Stimulated activated effector memory CD8-positive, alpha-beta T cell treated with anti-CD3 and anti-CD28 coated beads, Interleukin-12 subunit alpha, Interleukin-12 subunit beta, amount 100 ng/mL, for 72 hours (primary cell): ENCODE data around the gene RGN.

Source experiments
- ATAC-seq: fragments of 150-1000 bp; cut with Tn5 transposase; 2 replicates; pipeline ENCODE4 v1.10.0; 2021
- DNase-seq, 2 donors: peaks; one replicate each; pipeline ENCODE4 v3.0.0; 2021 to 2022; ENCODE audit warnings: low spot score in 2 of 2
- H3K27ac Mint-ChIP-seq: one replicate; pipeline ENCODE4 v1.8.0; 2022; ENCODE audit warnings: mild to moderate bottlenecking, mixed read lengths
- H3K36me3 Mint-ChIP-seq: one replicate; pipeline ENCODE4 v1.8.0; 2022; ENCODE audit warnings: mild to moderate bottlenecking, mixed read lengths
- H3K4me1 Mint-ChIP-seq: one replicate; pipeline ENCODE4 v1.8.0; 2022; ENCODE audit warnings: mixed read lengths
- H3K4me3 Mint-ChIP-seq: one replicate; pipeline ENCODE4 v1.8.0; 2022; ENCODE audit warnings: mild to moderate bottlenecking, mixed read lengths
- H3K9me3 Mint-ChIP-seq: one replicate; pipeline ENCODE4 v1.8.0; 2022; ENCODE audit warnings: mixed read lengths

Gene RGN

DNA sequence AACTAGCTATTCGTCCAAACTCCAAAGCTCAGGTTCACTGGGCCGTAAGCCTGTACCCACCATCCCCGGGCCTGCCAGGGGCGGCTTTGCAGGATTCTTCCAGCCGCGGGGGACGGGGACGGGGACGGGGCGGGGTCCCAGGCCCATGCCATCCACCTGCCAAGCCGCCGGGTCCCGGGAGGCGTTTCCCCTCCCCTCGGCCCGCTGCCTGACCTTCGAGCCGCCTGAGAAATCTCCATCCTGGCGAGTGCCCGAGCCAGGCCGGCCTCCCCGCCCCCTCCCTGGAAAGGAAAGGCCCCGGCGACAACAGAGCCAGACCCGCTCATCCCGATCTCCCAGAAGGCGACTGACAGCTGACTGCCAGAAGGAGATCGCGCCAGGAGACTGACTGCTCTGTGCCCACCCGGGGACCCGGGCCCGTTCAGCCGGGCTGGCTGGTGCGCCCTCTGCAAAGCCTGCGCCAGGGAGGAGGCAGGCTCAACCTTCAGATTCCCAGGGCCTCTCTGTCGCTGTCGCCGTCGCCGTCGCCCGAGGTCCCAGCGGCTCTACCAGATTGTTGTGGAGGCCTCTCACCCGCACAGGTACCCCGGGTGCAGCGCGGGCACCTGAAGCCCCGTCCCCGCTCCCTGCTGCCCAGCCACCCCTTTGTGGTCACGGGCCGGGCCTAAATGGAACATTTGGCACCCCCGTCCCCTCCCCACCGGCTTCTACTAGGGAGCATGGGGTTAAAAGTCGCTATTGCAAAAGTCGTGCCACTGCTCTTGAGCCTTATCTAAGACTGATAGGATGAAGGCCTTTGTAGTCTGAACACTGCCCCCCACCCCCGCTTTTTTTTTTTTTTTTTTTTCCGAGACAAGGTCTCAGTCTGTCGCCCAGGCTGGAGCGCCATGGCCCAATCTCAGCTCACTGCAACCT lies at the start of gene RGN:
RGN (plus strand) TSS at position 315 of the 915 bp plus-strand sequence. CDS start 2,702 bp downstream, outside the sequence.
- H3K36me3 Mint-ChIP-seq, result no peaks in the 10 kb centered on the region
- H3K27ac Mint-ChIP-seq, result no peak within 1 kb of the TSS
- ATAC-seq, result no peak

DNA sequence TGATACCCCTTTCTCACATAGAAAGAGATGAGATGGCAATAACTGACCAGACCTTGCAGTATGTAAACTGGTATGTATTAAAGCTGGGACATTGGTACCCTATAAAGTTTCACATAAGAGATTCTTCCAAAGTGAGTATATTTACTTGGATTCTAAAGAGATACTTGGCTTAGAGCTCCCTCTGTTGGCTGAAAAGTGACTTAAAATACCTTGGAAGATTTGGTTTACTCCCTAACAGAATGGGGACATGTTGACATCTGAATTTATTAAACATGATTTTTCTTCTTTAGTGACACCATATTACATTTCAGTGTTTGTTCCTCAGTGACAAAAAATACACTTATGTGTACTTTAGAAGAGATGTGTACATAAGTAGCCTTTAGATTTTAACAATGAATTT lies 47.9 kb upstream of the RGN start:
- no peaks in the 10 kb centered on the region for H3K36me3 Mint-ChIP-seq
- DNase-seq (no peak), ATAC-seq (no peak)
- no peak overlapping the region for H3K4me3 Mint-ChIP-seq
- H3K27ac Mint-ChIP-seq, result no peak overlapping the region
- H3K4me1 Mint-ChIP-seq, result no peaks in the 10 kb centered on the region
- H3K9me3 Mint-ChIP-seq, result no peaks in the 10 kb centered on the region

More for the DNA sequence above, at the start of gene RGN:
- no peak for DNase-seq
- H3K4me3 Mint-ChIP-seq, result no peak within 1 kb of the TSS
- H3K9me3 Mint-ChIP-seq, result no peaks in the 10 kb centered on the region
- no peaks in the 10 kb centered on the region for H3K4me1 Mint-ChIP-seq

DNA sequence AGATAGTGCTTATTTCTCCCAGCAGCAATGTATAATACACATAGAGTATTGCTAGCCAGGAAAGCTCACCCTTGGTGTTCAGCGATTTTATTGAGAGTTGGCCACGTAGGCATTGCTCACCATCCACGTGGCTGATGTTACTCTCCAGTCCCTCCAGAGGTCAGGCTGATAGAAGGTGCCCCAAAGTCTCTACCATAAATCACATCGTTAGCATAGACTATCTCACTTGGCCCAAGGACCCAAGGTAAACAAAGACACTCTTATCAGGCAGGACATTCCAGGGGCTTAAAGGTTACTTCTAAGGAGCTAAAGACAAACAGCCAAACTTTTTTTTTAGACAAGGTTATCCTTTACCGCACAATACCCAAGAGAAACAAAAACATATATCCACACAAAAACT lies 30.3 kb upstream of the RGN start:
- ATAC-seq (no peak), DNase-seq (no peak)
- no peak overlapping the region for H3K4me3 Mint-ChIP-seq
- no peaks in the 10 kb centered on the region for H3K4me1 Mint-ChIP-seq
- no peak overlapping the region for H3K27ac Mint-ChIP-seq
- H3K36me3 Mint-ChIP-seq, result no peaks in the 10 kb centered on the region
- peaks cover 10% of the 10 kb centered on the region for H3K9me3 Mint-ChIP-seq

DNA sequence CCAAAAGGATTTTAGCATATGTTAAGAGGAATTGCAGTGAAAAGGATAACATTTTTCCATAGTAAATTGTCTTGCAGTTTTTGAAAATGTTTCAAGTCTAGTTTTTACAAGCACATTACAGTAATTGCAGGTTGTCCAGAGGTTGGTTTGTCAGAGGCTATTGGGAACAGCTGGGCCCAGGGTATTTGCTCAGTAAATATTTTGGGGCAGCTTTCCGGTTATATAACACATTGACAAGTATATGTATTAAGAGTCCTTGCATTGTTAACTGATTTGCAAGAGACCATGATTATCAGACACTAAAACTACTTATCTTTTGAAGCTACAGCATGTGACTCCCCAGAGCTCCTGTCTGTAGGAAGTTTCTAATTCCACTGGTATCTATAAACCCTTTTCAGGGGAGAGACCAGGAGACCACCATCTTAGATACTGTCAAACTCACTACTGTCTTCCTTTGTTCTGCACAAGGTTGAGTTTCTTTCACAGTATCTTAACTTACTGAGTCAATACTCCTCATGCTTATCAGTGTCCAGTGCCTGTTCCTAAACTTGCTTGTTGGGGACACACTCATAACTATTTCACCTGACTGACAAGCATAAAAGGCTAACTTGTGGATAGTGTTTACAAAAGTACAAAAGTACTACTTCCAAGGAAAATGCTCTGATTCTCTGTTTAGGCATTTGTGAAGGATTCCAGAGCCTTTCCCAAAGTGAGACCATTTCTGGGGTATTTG lies 18.9 kb upstream of the RGN start:
- no peaks in the 10 kb centered on the region for H3K4me1 Mint-ChIP-seq
- H3K36me3 Mint-ChIP-seq, result no peaks in the 10 kb centered on the region
- H3K27ac Mint-ChIP-seq, result no peak overlapping the region
- no peaks in the 10 kb centered on the region for H3K9me3 Mint-ChIP-seq
- no peak for ATAC-seq
- no peak for DNase-seq
- no peak overlapping the region for H3K4me3 Mint-ChIP-seq

DNA sequence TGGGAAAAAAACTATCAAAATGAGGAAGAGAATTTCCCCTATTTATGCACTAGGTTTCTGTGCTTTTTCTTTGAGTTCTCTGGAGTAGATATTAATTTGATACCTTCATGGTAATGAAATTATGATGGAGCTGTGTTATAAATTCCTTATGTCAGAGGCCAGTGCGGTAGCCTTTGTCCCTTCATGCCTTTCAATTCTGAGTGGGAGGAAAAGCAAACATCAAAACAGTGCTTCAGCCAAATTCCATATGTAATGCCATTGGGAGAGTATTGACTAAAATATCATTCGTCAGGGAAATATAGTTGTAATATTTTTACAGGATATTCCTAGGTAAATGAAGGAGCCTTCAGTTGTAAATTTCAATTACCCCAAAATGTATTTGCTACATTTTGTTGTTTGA lies 17.5 kb upstream of the RGN start:
- H3K9me3 Mint-ChIP-seq, result no peaks in the 10 kb centered on the region
- no peak overlapping the region for H3K27ac Mint-ChIP-seq

DNA sequence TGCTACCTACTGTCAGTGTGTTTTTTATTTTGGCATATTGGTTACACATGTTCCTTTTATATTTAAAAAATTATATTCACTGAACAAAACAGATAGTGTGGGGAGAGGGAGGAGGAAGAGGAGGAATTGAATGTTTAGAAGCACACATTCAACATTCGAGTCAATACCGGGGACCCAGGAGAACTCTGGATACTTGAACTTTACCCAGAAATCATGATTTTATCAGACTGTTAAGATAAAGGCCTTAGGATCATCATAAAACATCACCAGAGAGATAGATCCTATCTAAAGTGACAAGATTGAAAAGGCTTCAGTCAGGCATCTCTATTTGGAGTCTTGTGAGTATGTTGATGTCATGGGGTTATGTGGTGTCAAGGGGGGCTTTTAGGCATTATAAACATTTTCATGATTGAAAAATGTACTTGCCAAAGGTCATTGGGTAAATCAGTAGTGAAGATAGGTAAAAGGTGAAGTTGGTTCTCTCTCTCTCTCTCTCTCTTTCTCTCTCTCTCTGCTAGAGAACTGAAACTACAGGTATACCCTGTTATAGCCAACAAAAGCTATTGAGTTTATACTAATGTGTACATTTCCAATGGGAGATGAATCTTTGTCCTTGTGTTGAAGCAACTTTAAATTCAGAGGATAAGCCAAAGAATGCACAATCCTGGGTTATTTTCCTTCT lies 16.9 kb upstream of the RGN start:
- Mint-ChIP-seq H3K36me3 (no peaks in the 10 kb centered on the region), H3K9me3 (no peaks in the 10 kb centered on the region), H3K4me3 (no peak overlapping the region), H3K27ac (no peak overlapping the region), H3K4me1 (no peaks in the 10 kb centered on the region)
- DNase-seq, result no peak
- ATAC-seq, result no peak

More for the DNA sequence above, 17.5 kb upstream of the RGN start:
- no peak for DNase-seq
- Mint-ChIP-seq H3K4me1 (no peaks in the 10 kb centered on the region), H3K36me3 (no peaks in the 10 kb centered on the region), H3K4me3 (no peak overlapping the region)
- ATAC-seq, result no peak

DNA sequence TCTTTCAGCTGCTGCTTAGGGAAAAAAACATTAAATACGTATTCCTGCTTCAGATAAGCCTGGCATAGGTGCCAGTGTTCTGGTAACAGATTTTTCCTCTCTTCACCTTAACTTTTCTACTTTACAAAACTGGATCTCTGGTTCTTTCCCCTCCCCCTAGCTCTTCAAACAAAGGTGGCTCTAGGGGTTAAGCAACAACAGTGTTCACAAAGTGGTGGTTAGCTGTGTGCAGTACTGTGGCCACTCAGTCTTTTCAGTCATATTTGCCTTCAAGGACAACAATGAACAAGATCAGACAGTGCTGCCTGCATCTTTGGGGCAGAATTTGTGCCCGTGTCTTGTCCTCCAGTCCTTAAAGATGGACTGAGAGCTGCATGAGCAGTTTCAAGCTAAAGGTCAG lies 15.1 kb upstream of the RGN start:
- Mint-ChIP-seq H3K9me3 (no peaks in the 10 kb centered on the region), H3K4me1 (no peaks in the 10 kb centered on the region), H3K4me3 (no peak overlapping the region), H3K36me3 (no peaks in the 10 kb centered on the region), H3K27ac (no peak overlapping the region)
- no peak for DNase-seq
- no peak for ATAC-seq

DNA sequence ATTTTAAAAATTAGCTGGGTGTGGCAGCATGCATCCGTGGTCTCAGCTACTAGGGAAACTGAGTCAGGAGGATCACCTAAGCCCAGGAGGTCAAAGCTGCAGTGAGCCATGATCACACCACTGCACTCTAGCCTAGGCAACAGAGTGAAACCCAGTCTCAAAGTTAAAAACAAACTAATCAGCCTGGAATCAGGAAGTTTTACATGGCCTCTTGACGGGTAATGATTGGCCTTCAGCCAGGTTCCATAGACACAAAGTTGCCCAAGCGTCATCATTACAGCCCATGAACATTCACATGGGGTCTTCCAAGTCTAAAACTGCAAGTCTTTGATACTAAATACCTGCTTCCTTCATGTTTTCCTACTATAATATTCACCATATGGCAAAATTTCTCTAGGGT lies 10.0 kb upstream of the RGN start:
- no peak for ATAC-seq
- Mint-ChIP-seq H3K4me1 (no peaks in the 10 kb centered on the region), H3K9me3 (no peaks in the 10 kb centered on the region)

DNA sequence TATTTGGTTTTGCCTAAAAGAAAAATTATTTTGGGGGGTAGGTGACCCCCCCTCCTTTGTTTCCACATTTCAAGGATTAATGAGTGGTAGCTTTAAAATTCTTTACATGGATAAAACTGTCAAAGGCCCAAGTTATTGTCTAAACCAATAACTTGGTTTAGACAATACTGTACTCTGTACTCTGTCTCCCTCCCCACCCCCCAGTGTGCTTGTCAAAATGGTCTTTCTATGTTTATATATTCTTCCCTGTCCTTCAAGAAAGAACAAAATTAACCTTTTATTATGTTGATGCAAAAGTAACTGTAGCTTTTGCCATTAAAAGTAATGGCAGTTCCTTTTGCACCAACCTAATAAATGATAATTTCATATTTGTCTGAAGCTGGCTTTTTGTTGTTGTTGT lies 9.5 kb upstream of the RGN start:
- no peak overlapping the region for H3K27ac Mint-ChIP-seq
- no peak for DNase-seq
- H3K9me3 Mint-ChIP-seq, result no peaks in the 10 kb centered on the region
- H3K4me1 Mint-ChIP-seq, result no peaks in the 10 kb centered on the region
- no peak for ATAC-seq
- no peaks in the 10 kb centered on the region for H3K36me3 Mint-ChIP-seq
- H3K4me3 Mint-ChIP-seq, result no peak overlapping the region

More for the DNA sequence above, 10.0 kb upstream of the RGN start:
- no peak for DNase-seq
- Mint-ChIP-seq H3K27ac (no peak overlapping the region), H3K4me3 (no peak overlapping the region), H3K36me3 (no peaks in the 10 kb centered on the region)

DNA sequence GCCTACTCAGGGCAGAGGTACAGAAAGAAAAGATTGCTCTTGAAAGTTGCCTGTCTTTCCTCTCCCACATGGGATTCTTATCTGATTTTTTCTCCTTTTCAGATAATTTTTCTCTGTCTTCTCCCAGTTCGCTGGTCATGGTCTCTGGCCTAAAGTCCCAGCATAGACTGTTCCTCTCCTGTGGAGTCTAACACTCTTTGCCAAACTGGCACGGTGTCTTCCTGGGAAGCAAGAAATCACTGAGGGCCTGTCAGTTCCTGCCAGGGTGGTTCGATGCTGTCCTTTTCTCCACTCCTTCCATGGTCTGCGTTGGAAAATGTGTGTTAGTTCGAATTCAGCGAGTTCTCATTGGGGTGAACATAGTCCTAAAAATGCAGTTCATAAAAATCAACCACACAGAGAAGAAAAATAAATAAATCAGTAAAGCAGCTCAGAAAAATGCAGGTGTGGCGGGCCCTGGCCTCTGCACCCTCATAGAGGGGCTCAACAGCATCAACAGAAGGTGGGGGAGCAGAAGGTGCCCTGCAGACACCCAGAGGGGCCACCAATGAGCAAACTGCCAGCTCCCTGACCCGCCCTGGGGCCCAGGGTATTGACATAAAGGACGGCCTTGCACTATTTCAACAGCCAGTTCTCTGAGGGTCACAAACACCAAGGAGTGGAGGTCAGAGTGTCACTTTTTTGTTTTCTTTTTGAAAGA lies 2.1 kb downstream of the RGN start:
- Mint-ChIP-seq H3K4me1 (no peaks in the 10 kb centered on the region), H3K4me3 (no peak overlapping the region), H3K36me3 (no peaks in the 10 kb centered on the region), H3K27ac (no peak overlapping the region), H3K9me3 (no peaks in the 10 kb centered on the region)
- no peak for ATAC-seq
- no peak for DNase-seq

DNA sequence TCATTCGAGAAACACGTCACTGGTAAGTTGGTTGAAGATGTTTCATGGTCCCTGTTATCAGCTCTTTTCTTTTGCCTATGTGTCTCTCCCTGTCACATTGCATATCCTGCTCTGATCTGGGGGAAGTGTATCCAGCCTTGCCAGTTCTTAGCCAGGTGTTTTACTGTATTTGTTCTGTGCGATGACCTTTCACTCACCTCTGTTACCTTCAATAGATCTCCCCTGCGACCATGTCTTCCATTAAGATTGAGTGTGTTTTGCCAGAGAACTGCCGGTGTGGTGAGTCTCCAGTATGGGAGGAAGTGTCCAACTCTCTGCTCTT lies 2.6 kb downstream of the RGN start:
- no peak overlapping the region for H3K27ac Mint-ChIP-seq
- DNase-seq (no peak), ATAC-seq (no peak)
- no peaks in the 10 kb centered on the region for H3K9me3 Mint-ChIP-seq
- H3K4me1 Mint-ChIP-seq, result no peaks in the 10 kb centered on the region
- H3K4me3 Mint-ChIP-seq, result no peak overlapping the region
- no peaks in the 10 kb centered on the region for H3K36me3 Mint-ChIP-seq

DNA sequence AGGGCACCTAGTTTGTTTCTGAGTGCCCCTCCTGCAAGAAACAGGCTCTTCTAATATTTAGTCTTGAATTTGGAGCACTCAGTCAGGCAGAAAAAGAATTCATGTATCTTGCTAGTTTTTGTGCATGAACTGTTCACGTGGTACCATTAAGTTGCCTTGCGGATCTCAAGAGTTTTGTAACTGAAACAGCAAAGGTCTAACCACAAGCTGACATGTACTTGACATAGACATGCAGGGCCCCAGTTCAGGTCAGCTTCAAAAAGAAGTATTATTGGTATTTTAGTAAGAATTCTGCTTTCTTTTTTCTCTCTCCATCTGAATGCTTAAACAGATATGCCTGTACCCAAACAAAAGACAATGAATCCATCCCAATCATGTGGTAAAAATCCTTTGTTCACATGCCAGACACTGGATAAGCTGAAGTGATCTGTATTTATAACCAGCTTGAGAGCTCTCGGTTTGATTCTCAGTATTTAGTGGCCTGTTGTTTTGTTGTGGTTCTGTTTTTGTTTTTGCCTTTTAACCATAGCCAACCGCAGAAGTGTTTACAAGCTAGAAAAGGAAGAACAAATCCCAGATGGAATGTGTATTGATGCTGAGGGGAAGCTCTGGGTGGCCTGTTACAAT lies 13.0 kb downstream of the RGN start:
- ATAC-seq (peak; percentile 70), DNase-seq (no peak)
- Mint-ChIP-seq H3K4me1 (peaks cover 17% of the 10 kb centered on the region), H3K36me3 (no peaks in the 10 kb centered on the region), H3K9me3 (no peaks in the 10 kb centered on the region), H3K4me3 (no peak overlapping the region), H3K27ac (no peak overlapping the region)

DNA sequence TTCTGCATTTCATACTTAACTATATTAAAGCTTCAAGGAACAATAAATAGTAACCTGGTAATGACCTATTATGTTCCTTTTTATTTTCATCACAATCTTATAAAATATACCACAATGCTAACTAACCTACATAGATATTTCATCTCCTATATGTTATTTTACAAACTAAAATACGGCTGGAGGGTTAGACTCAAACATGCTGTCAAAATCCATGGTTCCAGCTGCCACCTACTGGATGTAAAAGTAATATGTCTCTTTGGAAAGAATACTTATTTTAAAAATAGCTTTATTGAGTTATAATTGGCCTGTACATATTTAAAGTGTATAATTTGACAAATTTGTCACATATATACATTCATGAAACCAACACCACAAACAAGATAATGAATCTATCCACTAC lies 15.0 kb downstream of the RGN start:
- Mint-ChIP-seq H3K9me3 (no peaks in the 10 kb centered on the region), H3K4me3 (no peak overlapping the region), H3K4me1 (peaks cover 17% of the 10 kb centered on the region), H3K27ac (no peak overlapping the region), H3K36me3 (no peaks in the 10 kb centered on the region)
- ATAC-seq (no peak), DNase-seq (no peak)

DNA sequence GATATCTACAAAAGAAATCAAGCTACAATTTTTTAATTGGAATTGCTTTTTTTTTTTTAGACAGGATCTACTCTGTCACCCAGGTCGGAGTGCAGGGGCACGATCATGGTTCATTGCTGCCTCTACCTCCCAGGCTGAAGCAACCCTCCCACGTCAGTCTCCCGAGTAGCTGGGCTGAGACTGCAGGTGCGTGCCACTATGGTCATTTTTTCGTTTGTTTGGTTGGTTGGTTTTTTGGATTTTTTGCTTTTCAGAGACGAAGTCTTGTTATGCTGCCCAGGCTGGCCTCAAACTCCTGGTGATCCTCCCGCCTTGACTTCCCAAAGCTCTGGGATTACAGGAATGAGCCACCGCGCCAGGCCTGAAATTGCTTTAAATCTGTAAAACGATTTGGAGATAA lies 15.6 kb downstream of the RGN start:
- DNase-seq (no peak), ATAC-seq (no peak)
- Mint-ChIP-seq H3K4me3 (no peak overlapping the region), H3K4me1 (peaks cover 17% of the 10 kb centered on the region), H3K36me3 (no peaks in the 10 kb centered on the region), H3K9me3 (no peaks in the 10 kb centered on the region), H3K27ac (no peak overlapping the region)

DNA sequence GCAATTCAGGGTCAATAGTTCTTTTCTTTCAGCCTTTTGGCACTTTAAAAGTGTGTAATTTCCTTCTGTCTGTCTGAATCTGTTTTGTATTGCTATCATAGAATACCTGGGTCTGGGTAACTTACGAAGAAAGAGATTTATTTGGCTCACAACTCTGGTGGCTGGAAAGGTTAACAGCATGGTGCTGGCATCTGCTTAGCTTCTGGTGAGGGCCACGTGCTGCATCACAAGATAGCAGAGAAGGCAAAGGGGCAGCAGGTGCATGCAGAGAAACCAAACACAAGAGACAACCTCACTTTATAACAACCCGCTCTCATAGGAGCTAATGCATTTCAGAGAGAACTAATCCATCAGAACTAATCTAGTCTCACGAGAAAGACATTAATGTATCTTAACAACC lies 18.8 kb downstream of the RGN start:
- no peak for DNase-seq
- Mint-ChIP-seq H3K4me1 (no peaks in the 10 kb centered on the region), H3K9me3 (no peaks in the 10 kb centered on the region), H3K36me3 (no peaks in the 10 kb centered on the region), H3K4me3 (no peak overlapping the region), H3K27ac (no peak overlapping the region)
- no peak for ATAC-seq
